CD14-positive monocyte (primary cell): ENCODE data around the gene SOX9. TPM values are rescaled to one million over a fixed set of nuclear protein-coding genes. Genes with fewer than 3 reads are reported as not detected.

Experiments used
- DNase-seq, 3 donors: peaks; one replicate each; pipeline ENCODE4 v3.0.0-alpha.2; 2011 to 2022
- H2AFZ ChIP-seq: 2 replicates; pipeline ENCODE4 v1.6.0; 2012; ENCODE audit warnings: mild to moderate bottlenecking, low read depth, low read length, inconsistent platforms; ENCODE audit not compliant: insufficient read depth, poor library complexity, severe bottlenecking
- H3K27ac ChIP-seq, 2 donors: 1 replicate in 1 of 2; 2 replicates in 1 of 2; pipeline ENCODE4 v1.5.1; 2012 to 2013; ENCODE audit warnings: low read length in 2 of 2, control low read depth in 1 of 2, inconsistent platforms in 1 of 2, low read depth in 1 of 2, mild to moderate bottlenecking in 1 of 2
- H3K27me3 ChIP-seq, 2 donors: one replicate each; pipeline versions ENCODE4 v1.6.0 to v1.6.1; 2011 to 2013; ENCODE audit warnings: low read length in 2 of 2; ENCODE audit not compliant: control insufficient read depth in 2 of 2, insufficient read depth in 2 of 2
- H3K36me3 ChIP-seq, 2 donors: replicated peaks in 1 of 2; 1 replicate in 1 of 2; 2 replicates in 1 of 2; pipeline versions ENCODE4 v1.5.1 to v1.6.1; 2012 to 2013; ENCODE audit warnings: low read length in 2 of 2, control low read depth in 1 of 2, inconsistent platforms in 1 of 2, mild to moderate bottlenecking in 1 of 2; ENCODE audit not compliant: insufficient read depth in 2 of 2, control insufficient read depth in 1 of 2
- H3K4me1 ChIP-seq, 2 donors: 1 replicate in 1 of 2; 2 replicates in 1 of 2; pipeline versions ENCODE4 v1.5.1 to v1.6.1; 2012 to 2013; ENCODE audit warnings: low read length in 2 of 2, control low read depth in 1 of 2, inconsistent platforms in 1 of 2, mild to moderate bottlenecking in 1 of 2, moderate library complexity in 1 of 2; ENCODE audit not compliant: insufficient read depth in 2 of 2, control insufficient read depth in 1 of 2
- H3K4me2 ChIP-seq: replicated peaks from 2 replicates; pipeline ENCODE3; 2012; ENCODE audit warnings: low read length, moderate library complexity, mild to moderate bottlenecking; ENCODE audit not compliant: poor library complexity, severe bottlenecking; ENCODE audit errors: extremely low read depth
- H3K4me3 ChIP-seq, 3 experiments: fragments of 200-600 bp in 1 of 3; sonication (generic) in 1 of 3; replicated peaks in 1 of 3; 1 replicate in 2 of 3; 2 replicates in 1 of 3; pipeline ENCODE4 v1.5.1; 2011 to 2013; ENCODE audit warnings: low read length in 3 of 3, mild to moderate bottlenecking in 3 of 3, control low read depth in 2 of 3, low read depth in 2 of 3, inconsistent platforms in 1 of 3, moderate library complexity in 1 of 3
- H3K79me2 ChIP-seq: 2 replicates; pipeline ENCODE4 v1.6.0; 2012; ENCODE audit warnings: mild to moderate bottlenecking, control low read depth, inconsistent platforms, low read length, moderate library complexity; ENCODE audit not compliant: insufficient read depth
- H3K9ac ChIP-seq: 2 replicates; pipeline ENCODE4 v1.6.0; 2017; ENCODE audit warnings: low read length, mild to moderate bottlenecking; ENCODE audit not compliant: insufficient read depth, poor library complexity, severe bottlenecking
- H3K9me3 ChIP-seq, 2 donors: replicated peaks in 1 of 2; 1 replicate in 1 of 2; 2 replicates in 1 of 2; pipeline versions ENCODE4 v1.5.1 to v1.6.1; 2012 to 2013; ENCODE audit warnings: low read length in 2 of 2, control low read depth in 1 of 2; ENCODE audit not compliant: control insufficient read depth in 1 of 2, insufficient read depth in 1 of 2
- H4K20me1 ChIP-seq: 2 replicates; pipeline ENCODE4 v1.6.0; 2012; ENCODE audit warnings: mild to moderate bottlenecking, low read length, control low read depth, moderate library complexity; ENCODE audit not compliant: insufficient read depth
- H3K27ac Mint-ChIP-seq, 7 donors: one replicate each; pipeline ENCODE4 v1.8.0; 2020; ENCODE audit warnings: mild to moderate bottlenecking in 7 of 7, mixed read lengths in 7 of 7, moderate library complexity in 6 of 7, inconsistent platforms in 2 of 7
- H3K27me3 Mint-ChIP-seq, 3 donors: one replicate each; pipeline ENCODE4 v1.8.0; 2021 to 2022; ENCODE audit warnings: low read depth in 3 of 3, mild to moderate bottlenecking in 3 of 3, mixed read lengths in 3 of 3, moderate library complexity in 3 of 3, inconsistent platforms in 1 of 3
- H3K36me3 Mint-ChIP-seq, 2 donors: one replicate each; pipeline ENCODE4 v1.8.0; 2020; ENCODE audit warnings: mixed read lengths in 2 of 2, inconsistent platforms in 1 of 2, mild to moderate bottlenecking in 1 of 2
- H3K4me1 Mint-ChIP-seq: one replicate; pipeline ENCODE4 v1.8.0; 2020; ENCODE audit warnings: mild to moderate bottlenecking, mixed read lengths
- H3K4me3 Mint-ChIP-seq, 2 donors: one replicate each; pipeline ENCODE4 v1.8.0; 2020; ENCODE audit warnings: mild to moderate bottlenecking in 2 of 2, mixed read lengths in 2 of 2, moderate library complexity in 1 of 2
- H3K9me3 Mint-ChIP-seq, 7 donors: one replicate each; pipeline ENCODE4 v1.8.0; 2020 to 2022; ENCODE audit warnings: mixed read lengths in 7 of 7, mild to moderate bottlenecking in 6 of 7, moderate library complexity in 6 of 7, inconsistent platforms in 2 of 7
- CTCF ChIP-seq: fragments of 200-600 bp; IDR thresholded peaks from one replicate; pipeline ENCODE4 v1.8.0; 2022; ENCODE audit warnings: antibody characterized with exemption, mild to moderate bottlenecking
- WGBS: methylation state at CpG from one replicate; pipeline ENCODE4 v1.1.5; 2013; ENCODE audit warnings: missing lambda C conversion rate; ENCODE audit not compliant: insufficient coverage; 5-methylcytosine and 5-hydroxymethylcytosine counted together
- intact Hi-C, 2 donors: fragments of 100-400 bp; cut with micrococcal nuclease; formaldehyde crosslinking; loops; one replicate each; pipeline versions ENCODE4 v1.15.0 to v1.15.1; 2023
- polyA plus RNA-seq, 3 donors: library from polyadenylated mRNA; depleted of rRNA in 1 of 3; unstranded in 2 of 3; stranded (reverse) in 1 of 3; fragments of 300-500 nt in 2 of 3; fragments of >200 nt in 1 of 3; fragmentation: Illumina TruSeq in 2 of 3; gene quantifications; 1 replicate in 2 of 3; 2 replicates in 1 of 3; pipeline ENCODE4 v1.2.3, GENCODE V29; 2012 to 2021

The SOX9 gene
- polyA plus RNA-seq, 3 donors: not detected

GRCh38 chr17:72116661-72117521 lies 3.9 kb upstream of the SOX9 start:
- Histone ChIP-seq H2AFZ (no peak overlapping the region), H3K9me3 (peaks cover 0 to 47% of the 10 kb centered on the region in 2 donors), H3K27me3 (peaks cover 63 to 91% of the 10 kb centered on the region in 2 donors), H3K9ac (no peak overlapping the region), H3K4me2 (no peak overlapping the region), H3K36me3 (no peaks in the 10 kb centered on the region), H3K27ac (no peak overlapping the region), H3K4me1 (no peaks in the 10 kb centered on the region), H4K20me1 (no peaks in the 10 kb centered on the region), H3K4me3 (no peak overlapping the region), H3K79me2 (no peaks in the 10 kb centered on the region)
- H3K27ac Mint-ChIP-seq: no peak overlapping the region
- H3K4me3 Mint-ChIP-seq: peak overlapping the region in 1 of 2 donors; percentile 79
- H3K4me1 Mint-ChIP-seq: peaks cover 4% of the 10 kb centered on the region
- intact Hi-C loops: no loop called here
- 5% methylated on average over 50 of the region's 58 CpGs for WGBS
- no peak for DNase-seq
- H3K27me3 Mint-ChIP-seq: peaks cover 75 to 85% (median 81%) of the 10 kb centered on the region in 3 donors
- H3K9me3 Mint-ChIP-seq: peaks cover 0 to 29% (median 15%) of the 10 kb centered on the region in 7 donors
- peaks cover 1 to 3% of the 10 kb centered on the region in 2 donors for H3K36me3 Mint-ChIP-seq
- TF ChIP-seq CTCF: no peak

- no peak overlapping the region for H3K4me3 ChIP-seq
- H3K4me3 Mint-ChIP-seq: peak overlapping the region in 1 of 2 donors; percentile 81
These were observed 3.1 kb upstream of the SOX9 start for GRCh38 chr17:72117535-72118334.

More at GRCh38 chr17:72117535-72118334, 3.1 kb upstream of the SOX9 start:
- H3K4me1 ChIP-seq: no peaks in the 10 kb centered on the region
- WGBS: 3% methylated on average over 37 of the region's 51 CpGs
- H3K36me3 Mint-ChIP-seq: peaks cover 1 to 3% of the 10 kb centered on the region in 2 donors
- H3K36me3 ChIP-seq: no peaks in the 10 kb centered on the region
- no peak overlapping the region for H3K4me2 ChIP-seq
- no peak overlapping the region for H3K27ac Mint-ChIP-seq
- no peak for TF ChIP-seq CTCF
- no peak overlapping the region for H3K27ac ChIP-seq
- peaks cover 6% of the 10 kb centered on the region for H3K4me1 Mint-ChIP-seq
- no peak overlapping the region for H3K9ac ChIP-seq
- DNase-seq: no peak
- no peak overlapping the region for H2AFZ ChIP-seq
- H4K20me1 ChIP-seq: no peaks in the 10 kb centered on the region
- H3K79me2 ChIP-seq: no peaks in the 10 kb centered on the region
- intact Hi-C loops: no loop called here
- H3K9me3 Mint-ChIP-seq: peaks cover 0 to 34% (median 17%) of the 10 kb centered on the region in 7 donors
- H3K9me3 ChIP-seq: peaks cover 0 to 50% of the 10 kb centered on the region in 2 donors
- H3K27me3 Mint-ChIP-seq: peaks cover 83 to 92% (median 87%) of the 10 kb centered on the region in 3 donors
- H3K27me3 ChIP-seq: peaks cover 70 to 96% of the 10 kb centered on the region in 2 donors
